Prostate gland (tissue), 2 donors: ENCODE results near the gene INPP5A. TPM values are rescaled to one million over a fixed set of nuclear protein-coding genes. Genes with fewer than 3 reads are reported as not detected.
A peak's percentile ranks its signal among the peaks of the same experiment; 100 is the strongest.

Experiments used
- DNase-seq: peaks from one replicate; pipeline ENCODE4 v3.0.0-alpha.2; 2019; ENCODE audit warnings: low spot score
- H3K27ac ChIP-seq, 2 donors: fragments of 200-600 bp; sonication (generic); 2 replicates each; pipeline ENCODE4 v1.5.1; 2017 to 2019
- H3K27me3 ChIP-seq: fragments of 200-600 bp; sonication (generic); replicated peaks from 2 replicates; pipeline ENCODE4 v1.5.1; 2019; ENCODE audit not compliant: insufficient read depth
- H3K36me3 ChIP-seq, 2 donors: fragments of 200-600 bp; sonication (generic); 1 replicate in 1 of 2; 2 replicates in 1 of 2; pipeline versions ENCODE4 v1.5.1 to v1.8.1; 2017 to 2019
- H3K4me1 ChIP-seq: fragments of 200-600 bp; sonication (generic); replicated peaks from 2 replicates; pipeline ENCODE4 v1.5.1; 2019
- H3K4me3 ChIP-seq, 2 donors: fragments of 200-600 bp; sonication (generic); 2 replicates each; pipeline ENCODE4 v1.5.1; 2017 to 2019
- H3K9me3 ChIP-seq: fragments of 200-600 bp; sonication (generic); 2 replicates; pipeline ENCODE4 v1.5.1; 2017
- CTCF ChIP-seq, 4 experiments: fragments of 200-600 bp in 2 of 4; fragments of 450-650 bp in 2 of 4; sonication (generic) in 2 of 4; IDR thresholded peaks; 1 replicate in 3 of 4; 2 replicates in 1 of 4; pipeline ENCODE4 v1.5.1; 2016 to 2019; ENCODE audit warnings: antibody characterized with exemption in 4 of 4, mild to moderate bottlenecking in 2 of 4, moderate library complexity in 2 of 4
- POLR2A ChIP-seq: fragments of 450-650 bp; IDR thresholded peaks from one replicate; pipeline ENCODE4 v1.6.1; 2016; ENCODE audit warnings: antibody characterized with exemption, mild to moderate bottlenecking
- POLR2AphosphoS5 ChIP-seq: sonication (generic); formaldehyde crosslinking; IDR thresholded peaks from one replicate; pipeline ENCODE4 v1.6.1; 2017; ENCODE audit warnings: antibody characterized with exemption
- WGBS: methylation state at CpG from one replicate; pipeline ENCODE4 v1.1.5; 2018; 5-methylcytosine and 5-hydroxymethylcytosine counted together
- intact Hi-C: fragments of 100-400 bp; cut with DNase I; formaldehyde crosslinking; loops from one replicate; pipeline ENCODE4 v1.14.2; 2022
- total RNA-seq, 2 donors: library from RNA; depleted of rRNA; stranded (reverse); fragments of >200 nt; gene quantifications; one replicate each; pipeline ENCODE4 v1.1.0, GENCODE V29; 2016

INPP5A gene
- total RNA-seq, 2 donors from 2014 or later = 49.5 to 83.3 TPM

GRCh38 chr10:132654708-132655661 is 117.4 kb downstream of the INPP5A start:
- H3K4me3 ChIP-seq = no peak overlapping the region
- no peak for DNase-seq
- no peaks in the 10 kb centered on the region for H3K27me3 ChIP-seq
- WGBS = 66% methylated on average over 48 of the region's 48 CpGs
- TF ChIP-seq POLR2A = no peak
- peak; percentile 14 for TF ChIP-seq POLR2AphosphoS5
- peak; percentile 68 to 88 (median 82) for TF ChIP-seq CTCF (IDR thresholded peaks at IDR 0.05)
- H3K9me3 ChIP-seq = no peaks in the 10 kb centered on the region
- H3K36me3 ChIP-seq = no peaks in the 10 kb centered on the region
- intact Hi-C loops = loop anchor here (10.0 kb wide), 1 partner anchor 130 kb away; the partner anchor contains the start of gene NKX6-2
- H3K27ac ChIP-seq = no peak overlapping the region
- H3K4me1 ChIP-seq = no peaks in the 10 kb centered on the region

- Histone ChIP-seq H3K4me1 (no peaks in the 10 kb centered on the region), H3K36me3 (no peaks in the 10 kb centered on the region), H3K27me3 (no peaks in the 10 kb centered on the region), H3K4me3 (no peak overlapping the region), H3K27ac (no peak overlapping the region), H3K9me3 (no peaks in the 10 kb centered on the region)
- DNase-seq = no peak
- TF ChIP-seq POLR2A (no peak), CTCF (IDR thresholded peaks at IDR 0.05) (no peak), POLR2AphosphoS5 (no peak)
- WGBS = 94% methylated on average over 8 of the region's 8 CpGs
- intact Hi-C loops = loop anchor here (10.0 kb wide), 1 partner anchor 129 kb away; the partner anchor contains the start of gene NKX6-2
Measured at GRCh38 chr10:132655735-132656134, 118.1 kb downstream of the INPP5A start.

GRCh38 chr10:132656283-132657126 is 118.9 kb downstream of the INPP5A start:
- no peak for DNase-seq
- TF ChIP-seq POLR2A (no peak), POLR2AphosphoS5 (no peak), CTCF (IDR thresholded peaks at IDR 0.05) (no peak)
- intact Hi-C loops = loop anchor here (10.0 kb wide), 1 partner anchor 128 kb away; the partner anchor contains the start of gene NKX6-2
- Histone ChIP-seq H3K4me3 (no peak overlapping the region), H3K27ac (no peak overlapping the region), H3K4me1 (no peaks in the 10 kb centered on the region), H3K36me3 (no peaks in the 10 kb centered on the region), H3K27me3 (no peaks in the 10 kb centered on the region), H3K9me3 (no peaks in the 10 kb centered on the region)
- WGBS = 77% methylated on average over 14 of the region's 18 CpGs

GRCh38 chr10:132657127-132657706 is 119.6 kb downstream of the INPP5A start:
- H3K9me3 ChIP-seq = no peaks in the 10 kb centered on the region
- no peak for DNase-seq
- no peaks in the 10 kb centered on the region for H3K36me3 ChIP-seq
- H3K27me3 ChIP-seq = no peaks in the 10 kb centered on the region
- no peak for TF ChIP-seq POLR2A
- no peak for TF ChIP-seq POLR2AphosphoS5
- TF ChIP-seq CTCF (IDR thresholded peaks at IDR 0.05) = no peak
- intact Hi-C loops = loop anchor here (10.0 kb wide), 1 partner anchor 128 kb away; the partner anchor contains the start of gene NKX6-2
- no peaks in the 10 kb centered on the region for H3K4me1 ChIP-seq
- H3K27ac ChIP-seq = no peak overlapping the region
- WGBS = 92% methylated on average over 18 of the region's 18 CpGs
- no peak overlapping the region for H3K4me3 ChIP-seq
